ENCODE data around the gene GTF2F2.

Gene GTF2F2

DNA sequence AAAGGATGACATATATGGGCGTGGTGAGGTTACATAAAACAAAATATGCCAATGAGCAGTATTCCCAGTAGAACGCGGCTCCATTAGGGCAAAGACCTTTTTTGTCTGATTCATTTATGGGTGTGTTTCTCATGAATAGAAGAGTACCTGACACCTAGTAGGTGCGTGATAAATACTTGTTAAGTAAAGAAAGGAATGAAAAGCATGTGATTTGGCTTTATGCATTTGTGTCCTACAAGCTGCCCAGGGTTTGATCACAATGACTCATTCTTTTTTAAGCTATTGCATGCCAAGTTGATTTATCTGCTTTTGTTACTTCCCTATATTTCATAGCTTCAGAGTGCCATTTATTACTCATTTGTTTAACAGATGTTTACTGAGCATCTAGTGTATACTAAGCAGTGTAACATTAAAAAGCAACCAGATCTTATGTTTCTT is 99.6 kb downstream of the GTF2F2 start:
- Histone ChIP-seq H3K4me1 (ENCODE audit: control insufficient read depth in 1 of 2, insufficient read depth in 1 of 2, low read depth in 1 of 2, low read length in 1 of 2) (no peaks in the 10 kb centered on the region), H3K36me3 (no peaks in the 10 kb centered on the region), H3K27me3 (no peaks in the 10 kb centered on the region), H3K27ac (no peak overlapping the region), H3K4me3 (ENCODE audit: low read depth in 1 of 2, low read length in 1 of 2) (no peak overlapping the region), H3K9me3 (no peaks in the 10 kb centered on the region)
- TF ChIP-seq, protein P1, sequence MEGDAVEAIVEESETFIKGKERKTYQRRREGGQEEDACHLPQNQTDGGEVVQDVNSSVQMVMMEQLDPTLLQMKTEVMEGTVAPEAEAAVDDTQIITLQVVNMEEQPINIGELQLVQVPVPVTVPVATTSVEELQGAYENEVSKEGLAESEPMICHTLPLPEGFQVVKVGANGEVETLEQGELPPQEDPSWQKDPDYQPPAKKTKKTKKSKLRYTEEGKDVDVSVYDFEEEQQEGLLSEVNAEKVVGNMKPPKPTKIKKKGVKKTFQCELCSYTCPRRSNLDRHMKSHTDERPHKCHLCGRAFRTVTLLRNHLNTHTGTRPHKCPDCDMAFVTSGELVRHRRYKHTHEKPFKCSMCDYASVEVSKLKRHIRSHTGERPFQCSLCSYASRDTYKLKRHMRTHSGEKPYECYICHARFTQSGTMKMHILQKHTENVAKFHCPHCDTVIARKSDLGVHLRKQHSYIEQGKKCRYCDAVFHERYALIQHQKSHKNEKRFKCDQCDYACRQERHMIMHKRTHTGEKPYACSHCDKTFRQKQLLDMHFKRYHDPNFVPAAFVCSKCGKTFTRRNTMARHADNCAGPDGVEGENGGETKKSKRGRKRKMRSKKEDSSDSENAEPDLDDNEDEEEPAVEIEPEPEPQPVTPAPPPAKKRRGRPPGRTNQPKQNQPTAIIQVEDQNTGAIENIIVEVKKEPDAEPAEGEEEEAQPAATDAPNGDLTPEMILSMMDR (IDR thresholded peaks at IDR 0.05), result no peak

- Histone ChIP-seq H3K4me1 (ENCODE audit: control insufficient read depth in 1 of 2, insufficient read depth in 1 of 2, low read depth in 1 of 2, low read length in 1 of 2) (no peaks in the 10 kb centered on the region), H3K4me3 (ENCODE audit: low read depth in 1 of 2, low read length in 1 of 2) (no peak overlapping the region), H3K27me3 (no peaks in the 10 kb centered on the region), H3K36me3 (no peaks in the 10 kb centered on the region), H3K27ac (no peak overlapping the region), H3K9me3 (no peaks in the 10 kb centered on the region)
- TF ChIP-seq, protein P1 (IDR thresholded peaks at IDR 0.05), result no peak
Observed at GRCh38 chr13:45220403-45220802, 100.1 kb downstream of the GTF2F2 start.

GRCh38 chr13:45222516-45222915 is 102.2 kb downstream of the GTF2F2 start:
- Histone ChIP-seq H3K4me1 (ENCODE audit: control insufficient read depth in 1 of 2, insufficient read depth in 1 of 2, low read depth in 1 of 2, low read length in 1 of 2) (peaks cover 4 to 7% of the 10 kb centered on the region in 2 experiments), H3K27ac (no peak overlapping the region), H3K36me3 (no peaks in the 10 kb centered on the region), H3K4me3 (ENCODE audit: low read depth in 1 of 2, low read length in 1 of 2) (no peak overlapping the region), H3K9me3 (no peaks in the 10 kb centered on the region), H3K27me3 (no peaks in the 10 kb centered on the region)
- TF ChIP-seq, protein P1 (IDR thresholded peaks at IDR 0.05), result no peak

DNA sequence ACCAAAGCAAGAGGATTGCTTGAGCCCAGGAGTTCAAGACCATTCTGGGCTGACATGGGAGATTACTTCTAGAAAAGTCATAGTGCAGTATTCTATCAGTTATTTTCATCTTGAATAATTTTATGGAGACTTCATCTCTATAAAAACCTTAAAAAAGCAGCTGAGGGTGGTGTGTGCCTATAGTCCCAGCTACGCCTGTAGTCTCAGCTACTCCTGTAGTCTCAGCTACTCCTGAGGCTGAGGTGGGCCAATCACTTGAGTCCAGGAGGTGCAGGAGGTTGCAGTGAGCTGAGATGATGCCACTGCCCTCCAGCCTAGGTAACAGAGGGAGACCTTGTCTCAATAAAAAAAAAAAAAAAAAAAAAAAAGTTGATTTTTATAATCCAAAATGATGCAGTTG is 102.6 kb downstream of the GTF2F2 start:
- TF ChIP-seq, protein P1 (IDR thresholded peaks at IDR 0.05), result no peak

DNA sequence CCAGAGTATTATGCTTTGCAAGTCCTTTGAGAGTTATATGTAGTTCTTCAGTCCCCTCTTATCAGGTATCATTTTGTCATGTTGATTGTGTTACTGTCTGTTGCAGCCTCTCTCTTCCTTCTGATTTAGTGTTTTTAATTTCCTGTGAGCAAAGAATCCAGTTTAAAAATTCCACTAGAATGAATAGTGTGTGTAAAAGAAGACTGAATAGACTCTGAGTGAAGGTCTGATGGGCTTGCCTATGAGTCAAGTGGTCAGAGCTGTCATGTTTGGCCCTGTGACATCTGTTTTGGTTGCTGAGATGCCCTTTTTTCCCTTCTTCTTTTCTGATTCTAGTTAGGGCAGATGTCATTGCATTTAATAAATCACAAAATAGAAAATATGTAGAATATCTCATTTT is 103.9 kb downstream of the GTF2F2 start:
- TF ChIP-seq, protein P1 (IDR thresholded peaks at IDR 0.05), result no peak
- Histone ChIP-seq H3K4me1 (ENCODE audit: control insufficient read depth in 1 of 2, insufficient read depth in 1 of 2, low read depth in 1 of 2, low read length in 1 of 2) (peaks cover 4 to 11% of the 10 kb centered on the region in 2 experiments), H3K36me3 (no peaks in the 10 kb centered on the region), H3K4me3 (ENCODE audit: low read depth in 1 of 2, low read length in 1 of 2) (no peak overlapping the region), H3K9me3 (no peaks in the 10 kb centered on the region), H3K27me3 (no peaks in the 10 kb centered on the region), H3K27ac (no peak overlapping the region)

More for the DNA sequence above, 102.6 kb downstream of the GTF2F2 start:
- Histone ChIP-seq H3K4me3 (ENCODE audit: low read depth in 1 of 2, low read length in 1 of 2) (no peak overlapping the region), H3K9me3 (no peaks in the 10 kb centered on the region), H3K36me3 (no peaks in the 10 kb centered on the region), H3K27me3 (no peaks in the 10 kb centered on the region), H3K27ac (no peak overlapping the region), H3K4me1 (ENCODE audit: control insufficient read depth in 1 of 2, insufficient read depth in 1 of 2, low read depth in 1 of 2, low read length in 1 of 2) (peaks cover 4 to 7% of the 10 kb centered on the region in 2 experiments)

- Histone ChIP-seq H3K4me3 (ENCODE audit: low read depth in 1 of 2, low read length in 1 of 2) (no peak overlapping the region), H3K27ac (no peak overlapping the region), H3K4me1 (ENCODE audit: control insufficient read depth in 1 of 2, insufficient read depth in 1 of 2, low read depth in 1 of 2, low read length in 1 of 2) (peaks cover 4 to 16% of the 10 kb centered on the region in 2 experiments), H3K27me3 (no peaks in the 10 kb centered on the region), H3K9me3 (no peaks in the 10 kb centered on the region), H3K36me3 (no peaks in the 10 kb centered on the region)
- TF ChIP-seq, protein P1 (IDR thresholded peaks at IDR 0.05), result no peak
Observed at GRCh38 chr13:45225370-45225769, 105.1 kb downstream of the GTF2F2 start.

All from neutrophil (primary cell).